Tibial artery (tissue), 4 donors: ENCODE data around the gene DHX36.

Experiments
- DNase-seq, 2 donors: peaks; one replicate each; pipeline ENCODE4 v3.0.0-alpha.2; 2019
- H3K27ac ChIP-seq, 2 donors: fragments of 200-600 bp; sonication (generic) in 1 of 2; 1 replicate in 1 of 2; 2 replicates in 1 of 2; pipeline ENCODE4 v1.5.1; 2018 to 2019; ENCODE audit warnings: mild to moderate bottlenecking in 1 of 2
- H3K27me3 ChIP-seq, 2 donors: fragments of 200-600 bp; sonication (generic) in 1 of 2; one replicate each; pipeline versions ENCODE4 v1.5.1 to v1.6.0; 2016 to 2019
- H3K36me3 ChIP-seq, 3 donors: fragments of 200-600 bp; sonication (generic) in 2 of 3; one replicate each; pipeline ENCODE4 v1.5.1; 2016 to 2019; ENCODE audit warnings: mild to moderate bottlenecking in 2 of 3
- H3K4me1 ChIP-seq, 4 donors: fragments of 200-600 bp; sonication (generic) in 2 of 4; 1 replicate in 3 of 4; 2 replicates in 1 of 4; pipeline ENCODE4 v1.5.1; 2016 to 2019
- H3K4me3 ChIP-seq, 2 donors: fragments of 200-600 bp; sonication (generic) in 1 of 2; 1 replicate in 1 of 2; 2 replicates in 1 of 2; pipeline ENCODE4 v1.5.1; 2018 to 2019; ENCODE audit warnings: mild to moderate bottlenecking in 2 of 2
- H3K9me3 ChIP-seq, 3 donors: fragments of 200-600 bp; sonication (generic) in 1 of 3; one replicate each; pipeline ENCODE4 v1.5.1; 2016 to 2019
- CTCF ChIP-seq, 2 experiments: fragments of 200-600 bp in 1 of 2; fragments of 450-650 bp in 1 of 2; IDR thresholded peaks; one replicate each; pipeline ENCODE4 v1.5.1; 2017 to 2019; ENCODE audit warnings: antibody characterized with exemption in 2 of 2, mild to moderate bottlenecking in 1 of 2, moderate library complexity in 1 of 2
- intact Hi-C: fragments of 100-400 bp; cut with DNase I; formaldehyde crosslinking; loops from one replicate; pipeline ENCODE4 v1.15.0; 2023; ENCODE audit warnings: low total_unique reads

Gene DHX36

GRCh38 chr3:154349223-154349622, 24.9 kb upstream of the DHX36 start:
- no peaks in the 10 kb centered on the region for H3K9me3 ChIP-seq
- TF ChIP-seq CTCF (IDR thresholded peaks at IDR 0.05): no peak
- no peak overlapping the region for H3K27ac ChIP-seq
- no peaks in the 10 kb centered on the region for H3K27me3 ChIP-seq
- no peak overlapping the region for H3K4me3 ChIP-seq
- DNase-seq: no peak
- intact Hi-C loops: no loop called here
- H3K36me3 ChIP-seq: no peaks in the 10 kb centered on the region
- no peaks in the 10 kb centered on the region for H3K4me1 ChIP-seq

- intact Hi-C loops: no loop called here
- DNase-seq: no peak
These were observed 21.3 kb upstream of the DHX36 start for GRCh38 chr3:154345422-154346122.

GRCh38 chr3:154338570-154338969, 14.3 kb upstream of the DHX36 start:
- Histone ChIP-seq H3K27me3 (no peaks in the 10 kb centered on the region), H3K27ac (no peak overlapping the region), H3K4me1 (no peaks in the 10 kb centered on the region), H3K4me3 (no peak overlapping the region), H3K9me3 (no peaks in the 10 kb centered on the region), H3K36me3 (no peaks in the 10 kb centered on the region)
- DNase-seq: no peak
- no peak for TF ChIP-seq CTCF (IDR thresholded peaks at IDR 0.05)
- intact Hi-C loops: loop anchor here (5.0 kb wide), 1 partner anchor 1364 kb away; no protein-coding TSS in a partner anchor

More at GRCh38 chr3:154345422-154346122, 21.3 kb upstream of the DHX36 start:
- Histone ChIP-seq H3K27me3 (no peaks in the 10 kb centered on the region), H3K9me3 (no peaks in the 10 kb centered on the region), H3K4me3 (no peak overlapping the region), H3K36me3 (no peaks in the 10 kb centered on the region), H3K4me1 (no peaks in the 10 kb centered on the region), H3K27ac (no peak overlapping the region)
- TF ChIP-seq CTCF (IDR thresholded peaks at IDR 0.05): no peak

GRCh38 chr3:154338008-154338407, 13.7 kb upstream of the DHX36 start:
- no peak for DNase-seq
- Histone ChIP-seq H3K27ac (no peak overlapping the region), H3K27me3 (no peaks in the 10 kb centered on the region), H3K4me3 (no peak overlapping the region), H3K36me3 (no peaks in the 10 kb centered on the region), H3K9me3 (no peaks in the 10 kb centered on the region), H3K4me1 (no peaks in the 10 kb centered on the region)
- no peak for TF ChIP-seq CTCF (IDR thresholded peaks at IDR 0.05)
- intact Hi-C loops: loop anchor here (5.0 kb wide), 1 partner anchor 1364 kb away; no protein-coding TSS in a partner anchor

- TF ChIP-seq CTCF (IDR thresholded peaks at IDR 0.05): peak; percentile 23 to 50
- H3K36me3 ChIP-seq: no peaks in the 10 kb centered on the region
- intact Hi-C loops: loop anchor here (5.0 kb wide), 1 partner anchor 1367 kb away; no protein-coding TSS in a partner anchor
- H3K9me3 ChIP-seq: no peaks in the 10 kb centered on the region
- H3K4me3 ChIP-seq: no peak overlapping the region
- H3K27ac ChIP-seq: no peak overlapping the region
- no peak for DNase-seq
- H3K27me3 ChIP-seq: no peaks in the 10 kb centered on the region
- no peaks in the 10 kb centered on the region for H3K4me1 ChIP-seq
These were observed 10.7 kb upstream of the DHX36 start for GRCh38 chr3:154334973-154335420.
